GM18520 (cell line): ENCODE results near the gene OVOL2.
"Not testable (repeated sequence)": the region's sequence is repeated elsewhere in the genome, so short reads cannot be mapped to it uniquely, and the experiment has no call there.

Source experiments
- ATAC-seq: cut with Tn5 transposase; IDR thresholded peaks from one replicate; pipeline ENCODE4 v1.9.1; 2021; ENCODE audit not compliant: unreplicated experiment

The OVOL2 gene

GRCh38 chr20:18057101-18057993 is at the start of gene OVOL2:
TSS of gene OVOL2 (minus strand) at chr20:18057916. CDS start at chr20:18057634, 282 bp downstream.
- no peak for ATAC-seq

GRCh38 chr20:18103497-18103896 is 45.8 kb upstream of the OVOL2 start:
- no peak for ATAC-seq

- no peak for ATAC-seq
These were observed 43.6 kb upstream of the OVOL2 start for GRCh38 chr20:18101125-18101810.

- ATAC-seq = not testable (repeated sequence)
These were observed 42.9 kb upstream of the OVOL2 start for GRCh38 chr20:18100569-18100968.

- no peak for ATAC-seq
These were observed 36.5 kb upstream of the OVOL2 start for GRCh38 chr20:18094191-18094590.

- ATAC-seq = no peak
These were observed 35.7 kb upstream of the OVOL2 start for GRCh38 chr20:18093388-18093787.

- no peak for ATAC-seq
These were observed 35.2 kb upstream of the OVOL2 start for GRCh38 chr20:18092890-18093289.

- ATAC-seq = no peak
These were observed 33.9 kb upstream of the OVOL2 start for GRCh38 chr20:18091623-18092022.

- ATAC-seq = no peak
These were observed 32.8 kb upstream of the OVOL2 start for GRCh38 chr20:18090477-18090876.

- no peak for ATAC-seq
These were observed 32.3 kb upstream of the OVOL2 start for GRCh38 chr20:18090044-18090443.

GRCh38 chr20:18088841-18089240 is 31.1 kb upstream of the OVOL2 start:
- ATAC-seq = not testable (repeated sequence)

- ATAC-seq = not testable (repeated sequence)
These were observed 30.6 kb upstream of the OVOL2 start for GRCh38 chr20:18088298-18088697.

GRCh38 chr20:18087054-18087453 is 29.3 kb upstream of the OVOL2 start:
- ATAC-seq = no peak

- not testable (repeated sequence) for ATAC-seq
These were observed 23.1 kb upstream of the OVOL2 start for GRCh38 chr20:18080836-18081235.

GRCh38 chr20:18079756-18080353 is 22.1 kb upstream of the OVOL2 start:
- ATAC-seq = no peak

- no peak for ATAC-seq
These were observed 19.4 kb upstream of the OVOL2 start for GRCh38 chr20:18077157-18077556.

GRCh38 chr20:18072532-18072931 is 14.8 kb upstream of the OVOL2 start:
- no peak for ATAC-seq

- ATAC-seq = no peak
These were observed 9.0 kb upstream of the OVOL2 start for GRCh38 chr20:18066421-18067333.

- ATAC-seq = no peak
These were observed 6.0 kb upstream of the OVOL2 start for GRCh38 chr20:18063676-18064075.

GRCh38 chr20:18059603-18060002 is 1.9 kb upstream of the OVOL2 start:
- no peak for ATAC-seq
